Measurements from ENCODE around the gene NDUFC2.
"Not testable (repeated sequence)": the region's sequence is repeated elsewhere in the genome, so short reads cannot be mapped to it uniquely, and the experiment has no call there.

The NDUFC2 gene

GRCh38 chr11:78080818-78081495, 1.3 kb upstream of the NDUFC2 start:
- no peak overlapping the region for H3K4me3 ChIP-seq (ENCODE audit: low read depth, low read length)
- DNase-seq (ENCODE audit: low read depth), result no peak

- DNase-seq (ENCODE audit: low read depth), result no peak
- H3K4me3 ChIP-seq (ENCODE audit: low read depth, low read length), result peak overlapping the region; percentile 67
These were observed 589 bp upstream of the NDUFC2 start for GRCh38 chr11:78080084-78080817.

- DNase-seq (ENCODE audit: low read depth), result no peak
These were observed 1.2 kb downstream of the NDUFC2 start for GRCh38 chr11:78078218-78079167.

GRCh38 chr11:78077592-78077991, 2.1 kb downstream of the NDUFC2 start:
- H3K4me3 ChIP-seq (ENCODE audit: low read depth, low read length); DNase-seq (ENCODE audit: low read depth): not testable (repeated sequence)

More at GRCh38 chr11:78078218-78079167, 1.2 kb downstream of the NDUFC2 start:
- H3K4me3 ChIP-seq (ENCODE audit: low read depth, low read length), result peak overlapping the region; percentile 67

- no peak for DNase-seq (ENCODE audit: low read depth)
- H3K4me3 ChIP-seq (ENCODE audit: low read depth, low read length), result no peak overlapping the region
These were observed 2.8 kb downstream of the NDUFC2 start for GRCh38 chr11:78076733-78077403.

GRCh38 chr11:78074756-78075155, 4.9 kb downstream of the NDUFC2 start:
- DNase-seq (ENCODE audit: low read depth), result no peak
- no peak overlapping the region for H3K4me3 ChIP-seq (ENCODE audit: low read depth, low read length)

GRCh38 chr11:78072455-78072854, 7.2 kb downstream of the NDUFC2 start:
- H3K4me3 ChIP-seq (ENCODE audit: low read depth, low read length), result no peak overlapping the region
- no peak for DNase-seq (ENCODE audit: low read depth)

GRCh38 chr11:78071717-78072116, 7.9 kb downstream of the NDUFC2 start:
- no peak for DNase-seq (ENCODE audit: low read depth)

GRCh38 chr11:78070621-78071020, 9.0 kb downstream of the NDUFC2 start:
- no peak overlapping the region for H3K4me3 ChIP-seq (ENCODE audit: low read depth, low read length)
- DNase-seq (ENCODE audit: low read depth), result no peak

More at GRCh38 chr11:78071717-78072116, 7.9 kb downstream of the NDUFC2 start:
- no peak overlapping the region for H3K4me3 ChIP-seq (ENCODE audit: low read depth, low read length)

GRCh38 chr11:78069465-78069864, 10.2 kb downstream of the NDUFC2 start:
- no peak overlapping the region for H3K4me3 ChIP-seq (ENCODE audit: low read depth, low read length)
- DNase-seq (ENCODE audit: low read depth), result no peak

GRCh38 chr11:78067704-78068103, 12.0 kb downstream of the NDUFC2 start:
- H3K4me3 ChIP-seq (ENCODE audit: low read depth, low read length), result no peak overlapping the region
- DNase-seq (ENCODE audit: low read depth), result no peak

- no peak for DNase-seq (ENCODE audit: low read depth)
- H3K4me3 ChIP-seq (ENCODE audit: low read depth, low read length), result no peak overlapping the region
These were observed 13.2 kb downstream of the NDUFC2 start for GRCh38 chr11:78066471-78066870.

- DNase-seq (ENCODE audit: low read depth), result no peak
- no peak overlapping the region for H3K4me3 ChIP-seq (ENCODE audit: low read depth, low read length)
These were observed 14.5 kb downstream of the NDUFC2 start for GRCh38 chr11:78065203-78065602.

- H3K4me3 ChIP-seq (ENCODE audit: low read depth, low read length), result no peak within 1 kb of the TSS
- no peak for DNase-seq (ENCODE audit: low read depth)
These were observed 16.1 kb downstream of the NDUFC2 start, which contains the start of gene THRSP for GRCh38 chr11:78063440-78064181. Gene THRSP (plus strand): TSS chr11:78063861. CDS start chr11:78063882, 21 bp downstream.

GRCh38 chr11:78062671-78063070, 17.0 kb downstream of the NDUFC2 start:
- DNase-seq (ENCODE audit: low read depth), result no peak
- H3K4me3 ChIP-seq (ENCODE audit: low read depth, low read length), result no peak overlapping the region

- H3K4me3 ChIP-seq (ENCODE audit: low read depth, low read length), result no peak overlapping the region
- no peak for DNase-seq (ENCODE audit: low read depth)
These were observed 17.7 kb downstream of the NDUFC2 start for GRCh38 chr11:78061921-78062311.

- H3K4me3 ChIP-seq (ENCODE audit: low read depth, low read length), result no peak overlapping the region
- no peak for DNase-seq (ENCODE audit: low read depth)
These were observed 18.4 kb downstream of the NDUFC2 start for GRCh38 chr11:78061088-78061920.

- DNase-seq (ENCODE audit: low read depth), result no peak
- no peak overlapping the region for H3K4me3 ChIP-seq (ENCODE audit: low read depth, low read length)
These were observed 19.1 kb downstream of the NDUFC2 start for GRCh38 chr11:78060533-78060932.
